IPS-20b (cell line): ENCODE measurements around the gene FARP2.
"Not testable (repeated sequence)": the region's sequence is repeated elsewhere in the genome, so short reads cannot be mapped to it uniquely, and the experiment has no call there.

Experiments used
- H3K27ac ChIP-seq: one replicate; pipeline ENCODE4 v1.5.1; 2013; ENCODE audit warnings: low read length
- H3K27me3 ChIP-seq: 2 replicates; pipeline ENCODE4 v1.6.1; 2013; ENCODE audit warnings: mild to moderate bottlenecking, low read length, inconsistent platforms; ENCODE audit not compliant: insufficient read depth
- H3K36me3 ChIP-seq: 2 replicates; pipeline ENCODE4 v1.6.1; 2013; ENCODE audit warnings: low read depth, mild to moderate bottlenecking, inconsistent platforms, low read length, moderate library complexity; ENCODE audit not compliant: insufficient read depth
- H3K4me1 ChIP-seq: 2 replicates; pipeline ENCODE4 v1.6.1; 2013; ENCODE audit warnings: mild to moderate bottlenecking, control low read depth, inconsistent platforms, low read length, moderate library complexity; ENCODE audit not compliant: insufficient read depth
- H3K4me3 ChIP-seq: 2 replicates; pipeline ENCODE4 v1.5.1; 2013; ENCODE audit warnings: mild to moderate bottlenecking, low read length, inconsistent platforms
- H3K9ac ChIP-seq: 2 replicates; pipeline ENCODE4 v1.6.1; 2013; ENCODE audit warnings: low read depth, mild to moderate bottlenecking, inconsistent platforms, low read length, moderate library complexity
- H3K9me3 ChIP-seq: 2 replicates; pipeline ENCODE4 v1.6.1; 2013; ENCODE audit warnings: mild to moderate bottlenecking, low read depth, low read length, inconsistent platforms; ENCODE audit not compliant: insufficient read depth

FARP2 gene

GRCh38 chr2:241315879-241316631 lies 40.0 kb upstream of the FARP2 start, which contains the start of gene SEPTIN2:
Gene SEPTIN2 (plus strand): TSS chr2:241315925. CDS start chr2:241324233, 8,308 bp downstream.
- Histone ChIP-seq H3K4me1 (peaks cover 27% of the 10 kb centered on the region), H3K9me3 (no peaks in the 10 kb centered on the region), H3K9ac (peak within 1 kb of the TSS; percentile 99), H3K27me3 (no peaks in the 10 kb centered on the region), H3K4me3 (peak within 1 kb of the TSS; percentile 95), H3K36me3 (peaks cover 14% of the 10 kb centered on the region), H3K27ac (peak within 1 kb of the TSS; percentile 97)

- peak overlapping the region; percentile 97 for H3K9ac ChIP-seq
- H3K4me3 ChIP-seq = peak overlapping the region; percentile 94
- H3K4me1 ChIP-seq = peaks cover 32% of the 10 kb centered on the region
- H3K36me3 ChIP-seq = peaks cover 14% of the 10 kb centered on the region
- peak overlapping the region; percentile 88 for H3K27ac ChIP-seq
- H3K27me3 ChIP-seq = no peaks in the 10 kb centered on the region
- no peaks in the 10 kb centered on the region for H3K9me3 ChIP-seq
These were observed 39.3 kb upstream of the FARP2 start for GRCh38 chr2:241316825-241317224.

GRCh38 chr2:241317391-241317790 lies 38.7 kb upstream of the FARP2 start:
- Histone ChIP-seq H3K4me3 (peak overlapping the region; percentile 94), H3K4me1 (peaks cover 32% of the 10 kb centered on the region), H3K27ac (no peak overlapping the region), H3K27me3 (no peaks in the 10 kb centered on the region), H3K9me3 (no peaks in the 10 kb centered on the region), H3K9ac (peak overlapping the region; percentile 97), H3K36me3 (peaks cover 14% of the 10 kb centered on the region)

GRCh38 chr2:241318830-241319229 lies 37.3 kb upstream of the FARP2 start:
- peaks cover 17% of the 10 kb centered on the region for H3K36me3 ChIP-seq
- peak overlapping the region; percentile 12; the same call in 1 of the 2 replicates for H3K4me3 ChIP-seq
- peaks cover 30% of the 10 kb centered on the region for H3K4me1 ChIP-seq
- H3K9me3 ChIP-seq, H3K27me3 ChIP-seq, H3K9ac ChIP-seq, H3K27ac ChIP-seq: not testable (repeated sequence)

- H3K4me3 ChIP-seq = no peak overlapping the region; the same call in 1 of the 2 replicates
- H3K9me3 ChIP-seq = no peaks in the 10 kb centered on the region
- peaks cover 30% of the 10 kb centered on the region for H3K4me1 ChIP-seq
- H3K27me3 ChIP-seq = no peaks in the 10 kb centered on the region
- no peak overlapping the region; the same call in 1 of the 2 replicates for H3K9ac ChIP-seq
- H3K27ac ChIP-seq = no peak overlapping the region
- peaks cover 33% of the 10 kb centered on the region for H3K36me3 ChIP-seq
These were observed 35.7 kb upstream of the FARP2 start for GRCh38 chr2:241320394-241320793.

GRCh38 chr2:241321033-241321432 lies 35.1 kb upstream of the FARP2 start:
- H3K4me1 ChIP-seq = peaks cover 31% of the 10 kb centered on the region
- H3K27me3 ChIP-seq = no peaks in the 10 kb centered on the region
- H3K4me3 ChIP-seq = no peak overlapping the region; the same call in 1 of the 2 replicates
- H3K36me3 ChIP-seq = peaks cover 39% of the 10 kb centered on the region
- no peaks in the 10 kb centered on the region for H3K9me3 ChIP-seq
- peak overlapping the region; percentile 19; the same call in 1 of the 2 replicates for H3K9ac ChIP-seq
- no peak overlapping the region for H3K27ac ChIP-seq

- H3K9ac ChIP-seq = peak overlapping the region; percentile 19; the same call in 1 of the 2 replicates
- H3K4me3 ChIP-seq = no peak overlapping the region
- H3K36me3 ChIP-seq = peaks cover 48% of the 10 kb centered on the region
- H3K27ac ChIP-seq = no peak overlapping the region
- H3K9me3 ChIP-seq = no peaks in the 10 kb centered on the region
- peaks cover 31% of the 10 kb centered on the region for H3K4me1 ChIP-seq
- no peaks in the 10 kb centered on the region for H3K27me3 ChIP-seq
These were observed 34.2 kb upstream of the FARP2 start for GRCh38 chr2:241321886-241322285.

GRCh38 chr2:241323778-241324177 lies 32.3 kb upstream of the FARP2 start:
- no peak overlapping the region for H3K9ac ChIP-seq
- no peaks in the 10 kb centered on the region for H3K27me3 ChIP-seq
- H3K9me3 ChIP-seq = no peaks in the 10 kb centered on the region
- H3K27ac ChIP-seq = no peak overlapping the region
- no peak overlapping the region for H3K4me3 ChIP-seq
- peaks cover 50% of the 10 kb centered on the region for H3K36me3 ChIP-seq
- H3K4me1 ChIP-seq = peaks cover 17% of the 10 kb centered on the region

- peaks cover 17% of the 10 kb centered on the region for H3K4me1 ChIP-seq
- H3K36me3 ChIP-seq = peaks cover 54% of the 10 kb centered on the region
- H3K4me3 ChIP-seq = no peak overlapping the region
- no peaks in the 10 kb centered on the region for H3K9me3 ChIP-seq
- H3K27me3 ChIP-seq = no peaks in the 10 kb centered on the region
- H3K9ac ChIP-seq = no peak overlapping the region
- no peak overlapping the region for H3K27ac ChIP-seq
These were observed 31.3 kb upstream of the FARP2 start for GRCh38 chr2:241324775-241325174.

- Histone ChIP-seq H3K27me3 (no peaks in the 10 kb centered on the region), H3K4me1 (peaks cover 17% of the 10 kb centered on the region), H3K36me3 (peaks cover 57% of the 10 kb centered on the region), H3K27ac (no peak overlapping the region), H3K9ac (no peak overlapping the region), H3K4me3 (no peak overlapping the region), H3K9me3 (no peaks in the 10 kb centered on the region)
These were observed 30.8 kb upstream of the FARP2 start for GRCh38 chr2:241325257-241325656.

GRCh38 chr2:241329669-241330615 lies 26.1 kb upstream of the FARP2 start:
- peaks cover 83% of the 10 kb centered on the region for H3K36me3 ChIP-seq
- no peaks in the 10 kb centered on the region for H3K27me3 ChIP-seq
- H3K9ac ChIP-seq = no peak overlapping the region
- no peaks in the 10 kb centered on the region for H3K9me3 ChIP-seq
- H3K27ac ChIP-seq = no peak overlapping the region
- H3K4me3 ChIP-seq = no peak overlapping the region
- peaks cover 4% of the 10 kb centered on the region; the same call in 1 of the 2 replicates for H3K4me1 ChIP-seq
